Measurements from ENCODE around the gene KHK. TPM values are rescaled to one million over a fixed set of nuclear protein-coding genes. Genes with fewer than 3 reads are reported as not detected.

The KHK gene
- total RNA-seq, 2 experiments from 2014 or later: 13.1 to 13.7 TPM

DNA sequence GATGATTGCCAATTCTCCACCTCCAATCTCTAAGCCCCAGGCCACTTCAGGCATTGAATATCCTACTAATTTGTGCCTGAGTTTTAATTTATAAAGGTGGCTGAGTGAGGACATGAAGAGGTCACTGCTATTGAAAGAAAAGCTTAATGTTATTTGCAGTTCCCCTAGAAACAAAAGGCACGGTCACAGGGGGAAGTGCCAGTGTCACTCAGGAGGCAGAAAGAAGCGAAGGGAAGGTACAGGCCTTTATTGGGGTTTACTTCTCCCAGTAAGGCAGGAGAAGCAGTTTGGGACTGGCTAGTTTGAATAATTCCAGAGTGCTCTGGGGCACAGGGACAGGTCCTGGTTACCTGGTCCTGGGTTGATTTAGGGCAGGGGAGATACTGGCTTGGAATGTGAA is 35.3 kb downstream of the KHK start:
- Mint-ChIP-seq H3K4me3 (no peak overlapping the region), H3K27me3 (peaks cover 46% of the 10 kb centered on the region), H3K36me3 (no peaks in the 10 kb centered on the region), H3K4me1 (peaks cover 15% of the 10 kb centered on the region), H3K9me3 (no peaks in the 10 kb centered on the region), H3K27ac (no peak overlapping the region)
- ATAC-seq (ENCODE audit: low read depth): no peak
- POLR2A ChIA-PET: interaction anchor here (3.0 kb wide), 1 partner anchor 12 kb away, joined by 34 read pairs; the partner anchor contains the start of gene PREB
- DNase-seq: no peak

DNA sequence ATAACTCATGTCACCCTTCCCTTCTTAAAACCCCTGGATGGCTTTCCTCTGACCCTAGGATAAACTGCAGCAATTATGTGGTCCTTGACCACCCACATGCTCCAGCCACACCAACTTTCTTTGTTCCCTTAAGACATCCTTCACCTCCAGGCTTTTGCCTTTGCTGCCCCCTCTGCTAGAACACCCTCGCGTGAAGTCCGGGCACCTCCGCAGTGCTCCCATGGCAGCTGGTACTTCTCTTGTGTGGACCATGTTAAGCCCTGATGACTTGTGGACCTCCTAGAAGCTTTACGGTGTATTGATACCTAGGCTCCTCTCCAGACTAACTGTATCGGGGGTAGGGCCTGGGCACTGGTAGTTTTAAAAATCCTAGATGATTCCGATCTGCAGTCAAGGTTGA is 36.2 kb downstream of the KHK start:
- Mint-ChIP-seq H3K36me3 (no peaks in the 10 kb centered on the region), H3K4me3 (peak overlapping the region; percentile 81), H3K27ac (peak overlapping the region; percentile 75), H3K9me3 (no peaks in the 10 kb centered on the region), H3K27me3 (peaks cover 39% of the 10 kb centered on the region), H3K4me1 (peaks cover 15% of the 10 kb centered on the region)
- DNase-seq (no peak), ATAC-seq (ENCODE audit: low read depth) (no peak)
- POLR2A ChIA-PET: interaction anchor here (0.6 to 3.0 kb wide), 4 partner anchors 11 to 305 kb away, joined by 3 to 34 read pairs (median 4); partner anchors contain the start of genes KHK, NRBP1 and PREB

DNA sequence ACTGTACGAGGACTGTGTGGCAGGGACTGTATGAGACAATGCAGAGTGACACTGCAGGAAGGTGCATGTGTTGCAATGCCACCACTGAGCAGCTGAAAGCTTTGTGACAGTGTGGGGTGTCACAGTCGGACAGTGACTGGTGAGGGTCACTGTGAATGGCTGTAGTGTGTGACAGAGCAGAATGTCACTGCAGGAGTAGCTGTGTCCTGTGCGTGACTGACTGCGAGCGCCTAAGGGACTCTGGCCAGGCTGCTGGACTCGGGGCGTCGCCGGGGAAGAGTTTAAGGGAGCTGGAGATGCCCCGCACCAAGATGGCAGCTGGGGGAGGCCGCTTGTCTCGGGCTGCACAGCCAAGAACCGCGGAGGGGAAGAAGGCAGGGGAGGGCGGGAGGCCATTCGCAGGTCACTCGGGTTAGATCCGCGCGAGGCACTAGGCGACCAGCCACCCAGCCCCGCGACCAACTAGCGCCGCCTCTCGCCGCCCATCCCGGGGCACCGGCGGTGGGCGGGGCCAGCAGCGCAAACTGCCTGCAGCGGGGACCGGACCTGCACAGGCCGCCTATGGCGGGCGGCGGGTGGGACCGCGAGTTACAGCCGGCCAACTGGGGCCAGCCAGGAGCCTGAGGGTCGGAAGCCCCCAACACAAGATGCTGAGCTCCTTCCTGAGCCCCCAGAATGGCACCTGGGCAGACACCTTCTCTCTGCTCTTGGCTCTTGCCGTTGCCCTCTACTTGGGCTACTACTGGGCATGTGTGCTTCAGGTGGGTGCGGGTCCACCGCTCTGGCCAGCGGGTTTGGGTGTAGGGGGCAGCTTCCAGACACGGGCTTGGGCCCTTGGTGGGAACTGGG is 37.0 kb downstream of the KHK start, which contains the start of gene ABHD1:
ABHD1 (plus strand) TSS at position 514 of the 849 bp plus-strand sequence; CDS start at position 648, 134 bp downstream.
- peak; percentile 81 for ATAC-seq (ENCODE audit: low read depth)
- Mint-ChIP-seq H3K9me3 (no peaks in the 10 kb centered on the region), H3K36me3 (no peaks in the 10 kb centered on the region), H3K4me3 (peak within 1 kb of the TSS; percentile 81), H3K27me3 (peaks cover 32% of the 10 kb centered on the region), H3K27ac (peak within 1 kb of the TSS; percentile 75), H3K4me1 (peaks cover 15% of the 10 kb centered on the region)
- POLR2A ChIA-PET: interaction anchor here (0.6 to 3.0 kb wide), 6 partner anchors 8 to 304 kb away, joined by 3 to 34 read pairs (median 3); partner anchors contain the start of genes KHK, NRBP1 and PREB
- DNase-seq: peak; percentile 79

DNA sequence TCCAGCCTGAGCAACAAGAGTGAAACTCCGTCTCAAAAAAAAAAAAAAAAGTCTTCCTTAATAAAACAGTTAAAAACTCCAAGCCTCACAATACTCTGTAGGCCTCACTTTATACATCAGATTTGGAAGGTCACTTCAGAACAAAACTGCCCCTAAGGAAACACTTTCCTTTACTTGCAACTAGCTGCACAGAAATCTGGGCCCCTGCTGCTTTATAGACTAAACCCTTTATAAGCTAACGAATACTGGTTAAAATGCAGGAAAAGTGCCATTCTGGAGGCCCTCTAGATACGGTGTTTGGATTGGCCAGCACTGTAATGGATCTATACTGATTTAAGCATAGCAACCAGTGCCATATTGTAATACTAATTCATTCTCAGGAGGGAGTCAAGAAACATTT is 38.5 kb downstream of the KHK start:
- peaks cover 20% of the 10 kb centered on the region for H3K27me3 Mint-ChIP-seq
- no peak overlapping the region for H3K27ac Mint-ChIP-seq
- no peak for DNase-seq

DNA sequence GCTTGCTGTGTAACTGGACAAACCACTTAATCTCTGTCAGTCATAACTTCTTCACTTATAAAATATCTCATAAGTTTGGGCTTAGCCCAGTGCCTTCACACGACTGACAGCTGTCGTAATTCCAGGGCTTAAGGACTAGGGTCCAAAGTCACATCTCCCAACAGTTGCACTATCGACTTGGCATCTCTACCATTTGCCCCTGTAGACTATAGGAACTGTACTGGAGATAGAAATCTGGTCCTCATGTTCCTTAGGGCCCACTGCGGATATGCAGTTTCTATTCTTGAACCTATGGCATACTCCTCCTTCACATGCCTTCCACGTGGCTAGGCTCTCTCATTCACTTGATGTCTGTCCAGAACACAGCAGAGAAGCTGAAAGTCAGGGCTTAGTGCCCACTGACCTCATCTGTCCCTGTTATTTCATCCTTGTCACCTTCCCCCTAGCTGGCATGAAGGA is 39.7 kb downstream of the KHK start:
- no peaks in the 10 kb centered on the region for H3K9me3 Mint-ChIP-seq
- POLR2A ChIA-PET: interaction anchor here (0.7 to 0.9 kb wide), 2 partner anchors 9 to 56 kb away, joined by 3 to 4 read pairs; partner anchors contain the start of gene PREB

More for the DNA sequence above, 38.5 kb downstream of the KHK start:
- Mint-ChIP-seq H3K9me3 (no peaks in the 10 kb centered on the region), H3K4me1 (peaks cover 9% of the 10 kb centered on the region), H3K36me3 (peaks cover 2% of the 10 kb centered on the region), H3K4me3 (no peak overlapping the region)
- ATAC-seq (ENCODE audit: low read depth): no peak
- POLR2A ChIA-PET: interaction anchor here (3.0 kb wide), 1 partner anchor 9 kb away, joined by 34 read pairs; the partner anchor contains the start of gene PREB

DNA sequence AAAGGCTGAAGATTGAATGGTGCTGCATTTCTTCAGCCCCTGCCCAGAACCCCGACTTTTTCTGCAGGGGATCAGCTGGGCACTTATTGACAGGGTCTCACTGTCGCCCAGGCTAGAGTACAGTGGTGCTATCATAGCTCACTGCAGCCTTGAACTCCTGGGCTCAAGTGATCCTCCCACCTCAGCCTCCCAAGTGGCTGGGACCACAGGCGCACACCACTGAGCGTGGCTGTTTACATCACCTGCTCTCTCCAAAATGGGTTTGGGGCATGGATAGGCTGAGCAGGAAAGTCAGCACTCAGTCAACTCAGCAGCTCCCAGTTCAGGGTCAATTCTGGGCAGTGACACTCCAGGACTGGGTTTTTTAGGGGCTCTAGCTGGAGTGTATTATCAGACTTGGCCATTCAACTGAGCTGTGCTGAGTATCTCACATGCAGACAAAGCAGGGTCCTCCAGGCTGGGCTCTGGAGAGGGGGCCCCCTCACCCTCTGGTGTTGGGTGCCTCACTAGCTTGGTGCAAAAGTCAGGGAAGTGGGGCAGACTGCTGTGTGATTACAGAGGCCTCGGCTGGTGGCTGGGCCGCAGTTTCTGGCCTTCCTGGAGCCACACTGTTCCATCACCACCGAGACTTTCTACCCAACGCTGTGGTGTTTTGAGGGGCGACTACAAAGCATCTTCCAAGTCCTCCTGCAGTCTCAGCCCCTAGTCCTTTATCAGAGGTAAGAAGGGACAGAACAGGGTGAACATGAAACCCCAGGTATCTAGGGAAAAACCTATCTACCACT is 41.5 kb downstream of the KHK start:
- Mint-ChIP-seq H3K4me3 (no peak overlapping the region), H3K36me3 (peaks cover 3% of the 10 kb centered on the region), H3K27me3 (peaks cover 2% of the 10 kb centered on the region), H3K4me1 (peaks cover 13% of the 10 kb centered on the region), H3K27ac (no peak overlapping the region), H3K9me3 (no peaks in the 10 kb centered on the region)
- ATAC-seq (ENCODE audit: low read depth) (no peak), DNase-seq (no peak)
- POLR2A ChIA-PET: no interaction called here

More for the DNA sequence above, 39.7 kb downstream of the KHK start:
- DNase-seq (no peak), ATAC-seq (ENCODE audit: low read depth) (no peak)
- Mint-ChIP-seq H3K36me3 (peaks cover 2% of the 10 kb centered on the region), H3K27ac (no peak overlapping the region), H3K27me3 (peaks cover 17% of the 10 kb centered on the region), H3K4me3 (no peak overlapping the region), H3K4me1 (peaks cover 9% of the 10 kb centered on the region)

DNA sequence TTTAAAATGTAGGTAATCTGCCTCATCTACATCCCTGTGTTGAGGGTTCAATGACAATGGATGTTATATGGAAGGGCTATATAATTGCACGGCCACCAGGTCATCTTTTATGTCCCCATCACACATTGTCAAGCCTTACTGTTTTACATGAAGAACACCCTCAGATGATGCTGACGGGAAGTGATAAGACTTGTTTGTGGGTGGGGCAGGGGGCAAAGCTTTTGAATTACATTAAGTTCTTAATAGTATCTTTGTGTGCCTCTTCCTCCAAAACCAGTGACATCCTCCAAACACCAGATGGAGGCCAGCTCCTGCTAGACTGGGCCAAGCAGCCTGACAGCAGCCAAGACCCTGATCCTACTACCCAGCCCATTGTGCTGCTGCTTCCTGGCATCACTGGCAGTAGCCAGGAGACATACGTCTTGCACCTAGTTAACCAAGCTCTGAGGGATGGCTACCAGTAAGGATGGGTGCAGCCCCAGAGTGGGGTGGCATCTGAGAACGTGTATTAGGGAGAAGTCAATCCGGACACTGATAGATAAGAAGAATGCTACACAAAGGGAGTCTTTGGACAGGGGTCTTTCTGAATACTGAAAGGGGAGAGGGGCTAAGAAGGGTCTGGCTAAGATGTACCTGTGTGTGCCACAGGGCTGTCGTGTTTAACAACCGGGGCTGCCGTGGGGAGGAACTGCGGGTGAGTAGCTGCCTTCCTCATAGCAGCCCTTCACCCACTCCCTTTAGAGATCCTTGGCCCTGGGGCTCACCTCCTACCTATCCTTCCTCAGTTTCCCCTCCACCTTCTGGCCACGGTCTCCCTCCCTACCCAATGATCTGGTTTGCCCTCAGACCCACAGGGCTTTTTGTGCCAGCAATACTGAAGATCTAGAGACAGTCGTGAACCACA is 42.3 kb downstream of the KHK start:
- Mint-ChIP-seq H3K27ac (no peak overlapping the region), H3K27me3 (no peaks in the 10 kb centered on the region), H3K36me3 (peaks cover 7% of the 10 kb centered on the region), H3K9me3 (no peaks in the 10 kb centered on the region), H3K4me3 (no peak overlapping the region), H3K4me1 (peaks cover 16% of the 10 kb centered on the region)
- ATAC-seq (ENCODE audit: low read depth) (no peak), DNase-seq (no peak)
- POLR2A ChIA-PET: no interaction called here

DNA sequence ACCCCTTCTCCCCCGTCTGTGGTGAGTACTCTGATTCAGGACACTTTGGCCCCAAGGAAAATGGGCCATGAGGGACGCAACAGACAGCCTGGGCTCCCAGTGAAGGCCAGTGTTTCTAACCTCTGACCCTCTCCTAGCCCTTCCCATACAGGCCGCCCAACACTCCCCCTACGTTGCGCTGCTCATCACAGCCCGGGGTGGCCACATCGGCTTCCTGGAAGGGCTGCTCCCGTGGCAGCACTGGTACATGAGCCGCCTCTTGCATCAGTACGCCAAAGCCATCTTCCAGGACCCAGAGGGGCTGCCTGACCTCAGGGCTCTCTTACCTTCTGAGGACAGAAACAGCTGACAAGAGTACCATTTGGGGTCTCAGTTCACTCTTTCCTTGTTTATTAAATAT is 43.8 kb downstream of the KHK start:
- H3K4me1 Mint-ChIP-seq: peaks cover 17% of the 10 kb centered on the region
- no peak overlapping the region for H3K4me3 Mint-ChIP-seq
- H3K27ac Mint-ChIP-seq: no peak overlapping the region
- ATAC-seq (ENCODE audit: low read depth): no peak
- no peaks in the 10 kb centered on the region for H3K9me3 Mint-ChIP-seq
- H3K27me3 Mint-ChIP-seq: no peaks in the 10 kb centered on the region
- DNase-seq: no peak
- POLR2A ChIA-PET: no interaction called here
- peaks cover 9% of the 10 kb centered on the region for H3K36me3 Mint-ChIP-seq

DNA sequence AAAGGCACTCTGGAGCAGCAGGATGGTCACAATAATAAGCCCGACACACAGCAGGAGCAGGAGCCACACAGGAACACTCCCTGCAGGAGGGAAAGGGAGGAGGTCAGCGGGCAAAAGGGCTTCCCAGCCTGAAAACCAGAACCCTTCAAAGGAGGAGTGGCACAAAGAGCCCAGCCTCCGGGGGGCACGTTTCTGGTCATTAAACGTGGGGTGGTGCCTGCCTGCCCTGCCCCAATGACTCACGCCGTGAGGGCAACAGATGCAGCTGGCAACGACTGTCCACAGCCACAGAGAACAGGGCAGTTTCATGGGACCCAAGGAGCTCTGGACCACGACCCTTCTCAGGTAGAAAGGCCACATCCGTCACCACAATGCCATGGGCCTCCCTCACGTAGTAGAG is 44.9 kb downstream of the KHK start:
- Mint-ChIP-seq H3K9me3 (no peaks in the 10 kb centered on the region), H3K4me3 (no peak overlapping the region), H3K27ac (no peak overlapping the region), H3K36me3 (peaks cover 9% of the 10 kb centered on the region), H3K4me1 (peaks cover 17% of the 10 kb centered on the region), H3K27me3 (no peaks in the 10 kb centered on the region)
- ATAC-seq (ENCODE audit: low read depth) (no peak), DNase-seq (no peak)
- POLR2A ChIA-PET: interaction anchor here (0.7 kb wide), 1 partner anchor 8 kb away, joined by 3 read pairs; the partner anchor contains the start of gene ABHD1

DNA sequence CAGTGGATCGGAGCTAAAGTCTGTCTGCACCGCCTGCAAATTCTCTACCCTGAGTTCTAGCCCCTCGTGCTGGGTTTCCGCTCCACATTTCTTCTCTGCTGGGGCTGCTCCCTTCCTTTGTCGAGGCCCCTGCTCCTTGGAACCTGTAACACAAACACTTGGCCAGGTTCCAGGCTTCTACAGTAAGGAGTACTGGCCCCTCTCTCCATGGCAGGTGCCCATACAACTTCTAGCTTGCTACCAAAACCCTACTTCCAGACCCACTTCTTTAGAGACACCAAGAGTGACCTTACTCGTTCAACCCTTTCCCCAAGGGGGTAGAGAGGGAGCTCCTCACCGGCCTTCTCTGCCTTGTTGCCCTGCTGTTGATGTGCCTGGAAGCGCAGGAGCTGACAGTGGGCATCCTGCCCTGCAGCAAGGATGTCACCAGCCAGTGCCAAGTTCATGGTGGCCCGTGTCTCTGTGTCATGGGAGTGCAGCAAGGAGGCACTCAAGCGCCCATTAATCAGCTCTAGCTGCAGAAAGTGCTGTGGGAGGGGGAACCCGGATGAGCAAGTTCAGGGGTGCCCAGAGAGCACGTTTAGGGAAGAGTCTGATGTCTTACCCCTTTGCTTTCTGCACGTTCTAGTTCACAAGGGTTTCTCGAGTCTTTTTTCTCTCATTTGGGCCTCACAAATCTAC is 46.8 kb downstream of the KHK start:
- DNase-seq (no peak), ATAC-seq (ENCODE audit: low read depth) (no peak)

DNA sequence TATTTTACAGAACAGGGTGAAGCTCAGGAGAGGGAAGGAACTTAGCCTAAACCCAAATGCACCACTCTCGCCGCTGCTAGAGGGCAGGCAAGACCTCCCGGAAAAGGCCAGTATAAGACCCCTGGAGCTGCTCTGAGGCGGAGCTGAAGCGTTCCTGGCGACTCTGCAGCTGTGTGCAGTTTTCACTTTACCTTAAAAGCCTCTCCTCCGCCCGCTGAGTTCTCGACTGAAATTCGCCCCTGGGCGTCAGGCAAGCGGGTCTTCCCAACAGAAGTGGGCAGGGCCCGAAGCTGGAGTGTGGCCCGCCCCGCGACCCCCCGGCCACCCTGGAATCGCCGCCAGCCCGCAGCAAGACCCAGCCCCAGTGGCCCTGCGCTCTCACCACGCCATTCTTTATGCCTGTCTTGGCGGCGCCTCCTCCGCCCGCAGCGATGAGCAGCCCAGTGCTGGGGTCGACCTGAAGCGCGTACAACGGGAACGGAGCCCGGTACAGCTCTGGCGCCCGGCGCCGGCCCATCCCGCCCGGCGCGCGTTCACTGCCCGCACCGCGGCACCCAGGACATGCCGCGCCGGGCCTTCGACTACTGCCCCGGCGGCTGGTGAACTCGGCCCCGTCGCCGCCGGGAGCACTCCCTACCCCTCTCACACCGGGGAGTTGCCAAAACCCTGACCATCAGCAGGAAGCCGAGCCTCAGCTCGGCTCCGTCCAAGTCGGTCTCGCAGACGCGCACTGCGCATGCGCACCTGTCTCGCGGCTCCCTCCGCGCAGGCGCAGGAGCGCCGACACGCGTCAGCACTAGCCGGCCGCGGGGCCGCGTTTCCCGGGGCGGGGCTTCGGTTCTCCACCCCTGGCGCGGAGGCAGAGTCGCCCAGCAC is 47.6 kb downstream of the KHK start, which contains the start of gene PREB:
PREB (minus strand) TSS at position 732 of the 876 bp plus-strand sequence; CDS start at position 517, 215 bp downstream.
- DNase-seq: peak; percentile 100
- POLR2A ChIA-PET: interaction anchor here (0.6 to 3.0 kb wide), 9 partner anchors 8 to 237 kb away, joined by 3 to 34 read pairs (median 4); partner anchors contain the start of genes ABHD1, ATRAID, CAD and SLC5A6
- no peaks in the 10 kb centered on the region for H3K9me3 Mint-ChIP-seq
- peak; percentile 96 for ATAC-seq (ENCODE audit: low read depth)
- H3K36me3 Mint-ChIP-seq: peaks cover 9% of the 10 kb centered on the region
- H3K27me3 Mint-ChIP-seq: no peaks in the 10 kb centered on the region
- H3K4me3 Mint-ChIP-seq: peak within 1 kb of the TSS; percentile 97
- H3K27ac Mint-ChIP-seq: peak within 1 kb of the TSS; percentile 97
- peaks cover 17% of the 10 kb centered on the region for H3K4me1 Mint-ChIP-seq

More for the DNA sequence above, 46.8 kb downstream of the KHK start:
- no peaks in the 10 kb centered on the region for H3K27me3 Mint-ChIP-seq
- peaks cover 9% of the 10 kb centered on the region for H3K36me3 Mint-ChIP-seq
- peak overlapping the region; percentile 97 for H3K27ac Mint-ChIP-seq
- H3K9me3 Mint-ChIP-seq: no peaks in the 10 kb centered on the region
- peaks cover 17% of the 10 kb centered on the region for H3K4me1 Mint-ChIP-seq
- H3K4me3 Mint-ChIP-seq: peak overlapping the region; percentile 97
- POLR2A ChIA-PET: interaction anchor here (1.0 to 3.0 kb wide), 5 partner anchors 10 to 238 kb away, joined by 4 to 34 read pairs (median 5); partner anchors contain the start of genes ABHD1, ATRAID, CAD and SLC5A6
